Neural cell (in vitro differentiated cells): ENCODE results near the gene ACAP3. TPM values are rescaled to one million over a fixed set of nuclear protein-coding genes. Genes with fewer than 3 reads are reported as not detected.

ENCODE experiments used
- H2AFZ ChIP-seq: fragments of 200-600, 300-800 bp; sonication (generic), shearing (Covaris generic); 2 replicates; pipeline ENCODE4 v1.6.0; 2014; ENCODE audit warnings: low read depth, mild to moderate bottlenecking, antibody characterized with exemption, low read length, moderate library complexity
- H3F3A ChIP-seq: fragments of 200-600 bp; shearing (Covaris generic); 2 replicates; pipeline ENCODE4 v1.6.1; 2016; ENCODE audit warnings: mild to moderate bottlenecking, moderate library complexity, mixed read lengths, antibody characterized with exemption, low read length; ENCODE audit not compliant: insufficient read depth, poor library complexity, severe bottlenecking
- H3K27ac ChIP-seq: fragments of 200-600, 300-800 bp; sonication (generic), shearing (Covaris generic); 2 replicates; pipeline ENCODE4 v1.5.1; 2014; ENCODE audit warnings: mild to moderate bottlenecking, low read length, moderate library complexity
- H3K27me3 ChIP-seq: fragments of 300-800, 200-600 bp; sonication (generic), shearing (Covaris generic); 2 replicates; pipeline ENCODE4 v1.6.0; 2014; ENCODE audit warnings: mild to moderate bottlenecking, low read depth, low read length, moderate library complexity; ENCODE audit not compliant: insufficient read depth
- H3K36me3 ChIP-seq: fragments of 300-800, 200-600 bp; sonication (generic), shearing (Covaris generic); 2 replicates; pipeline ENCODE4 v1.5.1; 2014; ENCODE audit warnings: mild to moderate bottlenecking, antibody characterized with exemption, low read length, moderate library complexity; ENCODE audit not compliant: insufficient read depth
- H3K4me2 ChIP-seq: fragments of 300-800, 200-600 bp; sonication (generic), shearing (Covaris generic); 2 replicates; pipeline ENCODE4 v1.6.0; 2014; ENCODE audit warnings: mild to moderate bottlenecking, low read length
- H3K4me3 ChIP-seq: fragments of 300-800, 200-600 bp; sonication (generic), shearing (Covaris generic); 2 replicates; pipeline ENCODE4 v1.5.1; 2014; ENCODE audit warnings: mild to moderate bottlenecking, low read length, moderate library complexity
- H3K79me2 ChIP-seq: fragments of 200-600 bp; shearing (Covaris generic); replicated peaks from 2 replicates; pipeline ENCODE4 v1.6.0; 2014; ENCODE audit warnings: mild to moderate bottlenecking, low read length, moderate library complexity; ENCODE audit not compliant: insufficient read depth
- H3K9ac ChIP-seq: fragments of 300-800, 200-600 bp; sonication (generic), shearing (Covaris generic); 2 replicates; pipeline ENCODE4 v1.6.1; 2016; ENCODE audit warnings: mild to moderate bottlenecking, low read length, mixed read lengths
- H3K9me2 ChIP-seq: fragments of 200-600 bp; shearing (Covaris generic); 2 replicates; pipeline ENCODE4 v1.6.1; 2016; ENCODE audit warnings: mild to moderate bottlenecking, low read length, mixed read lengths; ENCODE audit not compliant: insufficient read depth
- H3K9me3 ChIP-seq: fragments of 200-600, 300-800 bp; sonication (generic), shearing (Covaris generic); 2 replicates; pipeline ENCODE4 v1.6.1; 2016; ENCODE audit warnings: mild to moderate bottlenecking, mixed run types, low read length, moderate library complexity, mixed read lengths
- H4K20me1 ChIP-seq: fragments of 200-600 bp; shearing (Covaris generic); 2 replicates; pipeline ENCODE4 v1.6.1; 2016; ENCODE audit warnings: mild to moderate bottlenecking, mixed run types; ENCODE audit not compliant: insufficient read depth
- EP300 ChIP-seq: fragments of 450-650 bp; conservative IDR thresholded peaks from 2 replicates; pipeline ENCODE4 v1.6.1; 2014; ENCODE audit warnings: antibody characterized with exemption, mild to moderate bottlenecking, moderate library complexity; ENCODE audit not compliant: poor library complexity, severe bottlenecking
- EZH2 ChIP-seq: fragments of 200-600, 300-800 bp; shearing (Covaris generic), sonication (generic); IDR thresholded peaks from 2 replicates; pipeline ENCODE4 v1.6.1; 2014; ENCODE audit warnings: antibody characterized with exemption, low read length, borderline replicate concordance, mild to moderate bottlenecking; ENCODE audit not compliant: insufficient read depth, poor library complexity, severe bottlenecking
- MXI1 ChIP-seq: fragments of 450-650 bp; conservative IDR thresholded peaks from 2 replicates; pipeline ENCODE4 v1.6.1; 2014; ENCODE audit warnings: antibody characterized with exemption, mild to moderate bottlenecking; ENCODE audit not compliant: poor library complexity, severe bottlenecking
- POLR2AphosphoS5 ChIP-seq: IDR thresholded peaks from 2 replicates; pipeline ENCODE4 v1.6.1; 2012
- RAD21 ChIP-seq: fragments of 450-650 bp; conservative IDR thresholded peaks from 2 replicates; pipeline ENCODE4 v1.6.1; 2014; ENCODE audit warnings: antibody characterized with exemption, mild to moderate bottlenecking, moderate library complexity
- SMC3 ChIP-seq: fragments of 450-650 bp; conservative IDR thresholded peaks from 2 replicates; pipeline ENCODE4 v1.6.1; 2014; ENCODE audit warnings: antibody characterized with exemption, mild to moderate bottlenecking, moderate library complexity; ENCODE audit not compliant: poor library complexity
- TAF1 ChIP-seq: IDR thresholded peaks from 2 replicates; pipeline ENCODE4 v1.6.1; 2012; ENCODE audit warnings: low read depth
- polyA plus RNA-seq: library from polyadenylated mRNA; depleted of rRNA; stranded (reverse); fragments of >200 nt; gene quantifications from 2 replicates; pipeline ENCODE4 v1.2.3, GENCODE V29; 2014
- TF ChIP-seq, protein P1 (sequence below): IDR thresholded peaks from 2 replicates; pipeline ENCODE4 v1.6.1; 2012; ENCODE audit warnings: borderline replicate concordance
- TF ChIP-seq, protein P2 (sequence below): fragments of 450-650 bp; IDR thresholded peaks from 2 replicates; pipeline ENCODE4 v1.5.1; 2014; ENCODE audit warnings: antibody characterized with exemption, mild to moderate bottlenecking, moderate library complexity; ENCODE audit not compliant: poor library complexity, severe bottlenecking

Gene ACAP3
- polyA plus RNA-seq, 1 donor from 2014 or later, result 186 TPM

DNA sequence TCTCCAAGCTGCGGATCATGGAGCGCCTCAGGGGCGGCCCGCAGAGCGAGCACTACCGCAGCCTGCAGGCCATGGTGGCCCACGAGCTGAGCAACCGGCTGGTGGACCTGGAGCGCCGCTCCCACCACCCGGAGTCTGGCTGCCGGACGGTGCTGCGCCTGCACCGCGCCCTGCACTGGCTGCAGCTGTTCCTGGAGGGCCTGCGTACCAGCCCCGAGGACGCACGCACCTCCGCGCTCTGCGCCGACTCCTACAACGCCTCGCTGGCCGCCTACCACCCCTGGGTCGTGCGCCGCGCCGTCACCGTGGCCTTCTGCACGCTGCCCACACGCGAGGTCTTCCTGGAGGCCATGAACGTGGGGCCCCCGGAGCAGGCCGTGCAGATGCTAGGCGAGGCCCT lies 19.6 kb upstream of the ACAP3 start:
- H3K9me3 ChIP-seq, result no peaks in the 10 kb centered on the region
- peaks cover 26% of the 10 kb centered on the region for H3K79me2 ChIP-seq
- no peak for TF ChIP-seq RAD21
- TF ChIP-seq, protein P1, sequence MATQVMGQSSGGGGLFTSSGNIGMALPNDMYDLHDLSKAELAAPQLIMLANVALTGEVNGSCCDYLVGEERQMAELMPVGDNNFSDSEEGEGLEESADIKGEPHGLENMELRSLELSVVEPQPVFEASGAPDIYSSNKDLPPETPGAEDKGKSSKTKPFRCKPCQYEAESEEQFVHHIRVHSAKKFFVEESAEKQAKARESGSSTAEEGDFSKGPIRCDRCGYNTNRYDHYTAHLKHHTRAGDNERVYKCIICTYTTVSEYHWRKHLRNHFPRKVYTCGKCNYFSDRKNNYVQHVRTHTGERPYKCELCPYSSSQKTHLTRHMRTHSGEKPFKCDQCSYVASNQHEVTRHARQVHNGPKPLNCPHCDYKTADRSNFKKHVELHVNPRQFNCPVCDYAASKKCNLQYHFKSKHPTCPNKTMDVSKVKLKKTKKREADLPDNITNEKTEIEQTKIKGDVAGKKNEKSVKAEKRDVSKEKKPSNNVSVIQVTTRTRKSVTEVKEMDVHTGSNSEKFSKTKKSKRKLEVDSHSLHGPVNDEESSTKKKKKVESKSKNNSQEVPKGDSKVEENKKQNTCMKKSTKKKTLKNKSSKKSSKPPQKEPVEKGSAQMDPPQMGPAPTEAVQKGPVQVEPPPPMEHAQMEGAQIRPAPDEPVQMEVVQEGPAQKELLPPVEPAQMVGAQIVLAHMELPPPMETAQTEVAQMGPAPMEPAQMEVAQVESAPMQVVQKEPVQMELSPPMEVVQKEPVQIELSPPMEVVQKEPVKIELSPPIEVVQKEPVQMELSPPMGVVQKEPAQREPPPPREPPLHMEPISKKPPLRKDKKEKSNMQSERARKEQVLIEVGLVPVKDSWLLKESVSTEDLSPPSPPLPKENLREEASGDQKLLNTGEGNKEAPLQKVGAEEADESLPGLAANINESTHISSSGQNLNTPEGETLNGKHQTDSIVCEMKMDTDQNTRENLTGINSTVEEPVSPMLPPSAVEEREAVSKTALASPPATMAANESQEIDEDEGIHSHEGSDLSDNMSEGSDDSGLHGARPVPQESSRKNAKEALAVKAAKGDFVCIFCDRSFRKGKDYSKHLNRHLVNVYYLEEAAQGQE, result no peak
- TF ChIP-seq TAF1, result no peak
- no peak for TF ChIP-seq EZH2
- TF ChIP-seq POLR2AphosphoS5, result no peak
- no peak for TF ChIP-seq SMC3
- no peaks in the 10 kb centered on the region for H3K27me3 ChIP-seq
- H3K9me2 ChIP-seq, result no peaks in the 10 kb centered on the region
- H2AFZ ChIP-seq, result no peak overlapping the region
- no peaks in the 10 kb centered on the region for H4K20me1 ChIP-seq
- no peak overlapping the region for H3K4me3 ChIP-seq
- no peak overlapping the region for H3K9ac ChIP-seq
- H3K4me2 ChIP-seq, result no peak overlapping the region
- no peaks in the 10 kb centered on the region for H3K36me3 ChIP-seq
- H3K27ac ChIP-seq, result no peak overlapping the region
- H3F3A ChIP-seq, result no peaks in the 10 kb centered on the region

DNA sequence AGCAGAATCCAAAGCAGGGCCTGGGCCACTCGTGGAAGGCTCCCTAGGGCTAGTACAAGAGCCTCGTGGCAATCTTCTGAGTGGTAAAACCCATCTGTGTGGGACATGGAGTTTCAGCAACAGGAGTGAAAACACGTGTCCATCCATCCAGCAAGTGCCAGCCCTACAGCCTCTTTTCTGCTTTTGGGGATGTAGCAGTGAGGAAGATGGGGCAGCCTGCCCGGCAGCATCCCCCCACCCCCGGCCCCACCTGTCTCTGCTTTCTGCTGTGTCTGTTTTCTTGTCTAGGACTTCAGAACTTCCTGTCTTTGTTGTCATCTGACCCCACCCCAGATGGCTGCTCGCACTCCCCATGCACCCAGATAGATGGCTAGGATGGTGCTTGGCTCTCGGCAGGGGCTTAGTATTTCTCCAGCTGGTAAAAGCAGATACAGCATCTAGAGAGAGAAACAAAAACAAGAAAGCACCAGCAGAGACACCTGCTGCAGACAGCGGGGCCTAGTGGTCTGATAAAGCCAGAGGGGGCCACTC lies 18.4 kb upstream of the ACAP3 start:
- Histone ChIP-seq H3K4me2 (no peak overlapping the region), H3K9me3 (no peaks in the 10 kb centered on the region), H3K9me2 (no peaks in the 10 kb centered on the region), H3F3A (no peaks in the 10 kb centered on the region), H4K20me1 (peaks cover 5% of the 10 kb centered on the region), H3K4me3 (peak overlapping the region; percentile 99), H3K79me2 (peaks cover 34% of the 10 kb centered on the region), H3K36me3 (no peaks in the 10 kb centered on the region), H3K9ac (peak overlapping the region; percentile 93), H2AFZ (no peak overlapping the region), H3K27ac (no peak overlapping the region), H3K27me3 (no peaks in the 10 kb centered on the region)
- TF ChIP-seq POLR2AphosphoS5, result no peak
- TF ChIP-seq RAD21, result no peak
- TF ChIP-seq, protein P2, sequence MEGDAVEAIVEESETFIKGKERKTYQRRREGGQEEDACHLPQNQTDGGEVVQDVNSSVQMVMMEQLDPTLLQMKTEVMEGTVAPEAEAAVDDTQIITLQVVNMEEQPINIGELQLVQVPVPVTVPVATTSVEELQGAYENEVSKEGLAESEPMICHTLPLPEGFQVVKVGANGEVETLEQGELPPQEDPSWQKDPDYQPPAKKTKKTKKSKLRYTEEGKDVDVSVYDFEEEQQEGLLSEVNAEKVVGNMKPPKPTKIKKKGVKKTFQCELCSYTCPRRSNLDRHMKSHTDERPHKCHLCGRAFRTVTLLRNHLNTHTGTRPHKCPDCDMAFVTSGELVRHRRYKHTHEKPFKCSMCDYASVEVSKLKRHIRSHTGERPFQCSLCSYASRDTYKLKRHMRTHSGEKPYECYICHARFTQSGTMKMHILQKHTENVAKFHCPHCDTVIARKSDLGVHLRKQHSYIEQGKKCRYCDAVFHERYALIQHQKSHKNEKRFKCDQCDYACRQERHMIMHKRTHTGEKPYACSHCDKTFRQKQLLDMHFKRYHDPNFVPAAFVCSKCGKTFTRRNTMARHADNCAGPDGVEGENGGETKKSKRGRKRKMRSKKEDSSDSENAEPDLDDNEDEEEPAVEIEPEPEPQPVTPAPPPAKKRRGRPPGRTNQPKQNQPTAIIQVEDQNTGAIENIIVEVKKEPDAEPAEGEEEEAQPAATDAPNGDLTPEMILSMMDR, result no peak
- no peak for TF ChIP-seq EP300
- no peak for TF ChIP-seq TAF1
- TF ChIP-seq, protein P1, result no peak
- no peak for TF ChIP-seq EZH2
- no peak for TF ChIP-seq MXI1
- no peak for TF ChIP-seq SMC3
